HepG2 (cell line): ENCODE results near the gene CTSZ. TPM values are rescaled to one million over a fixed set of nuclear protein-coding genes. Genes with fewer than 3 reads are reported as not detected.
A peak's percentile ranks its signal among the peaks of the same experiment; 100 is the strongest.

Experiments
- BORCS8-MEF2B ChIP-seq: sonication (generic); formaldehyde crosslinking; IDR thresholded peaks from 2 replicates; pipeline ENCODE4 v1.8.0; 2022; ENCODE audit warnings: mild to moderate bottlenecking, missing genetic modification reagents
- CEBPB ChIP-seq: IDR thresholded peaks from 2 replicates; pipeline ENCODE4 v1.6.1; 2011; ENCODE audit warnings: low read depth, low read length, improper control_type of control experiment, borderline replicate concordance
- CREM ChIP-seq, 2 experiments: sonication (generic) in 1 of 2; formaldehyde crosslinking in 1 of 2; IDR thresholded peaks; 2 replicates each; pipeline versions ENCODE4 v1.4.0 to v1.6.1; 2016 to 2020; ENCODE audit warnings: antibody characterized with exemption in 1 of 2, mild to moderate bottlenecking in 1 of 2, missing genetic modification reagents in 1 of 2
- FIP1L1 ChIP-seq: fragments of 200-400 bp; formaldehyde crosslinking; IDR thresholded peaks from 2 replicates; pipeline ENCODE4 v1.6.1; 2018; ENCODE audit warnings: low read depth, mild to moderate bottlenecking, low read length, moderate library complexity, borderline replicate concordance; ENCODE audit not compliant: insufficient read depth
- FOXA1 ChIP-seq, 2 experiments: fragments of 450-650 bp in 1 of 2; sonication (generic) in 1 of 2; formaldehyde crosslinking in 1 of 2; IDR thresholded peaks; 2 replicates each; pipeline versions ENCODE4 v1.4.0 to v1.6.1; 2016 to 2020; ENCODE audit warnings: missing genetic modification reagents in 1 of 2
- GATA4 ChIP-seq: sonication (generic); IDR thresholded peaks from 2 replicates; pipeline ENCODE4 v1.6.1; 2016; ENCODE audit warnings: antibody characterized with exemption, low read depth, borderline replicate concordance
- GATAD1 ChIP-seq: IDR thresholded peaks from 2 replicates; pipeline ENCODE4 v1.6.1; 2016; ENCODE audit warnings: missing genetic modification reagents, missing compliant biosample characterization
- HOXA3 ChIP-seq: sonication (generic); formaldehyde crosslinking; IDR thresholded peaks from 2 replicates; pipeline ENCODE4 v1.5.0; 2020; ENCODE audit warnings: missing genetic modification reagents
- LCORL ChIP-seq, 2 experiments: fragments of 450-650 bp in 1 of 2; sonication (generic) in 1 of 2; formaldehyde crosslinking in 1 of 2; IDR thresholded peaks; 2 replicates each; pipeline versions ENCODE4 v1.5.0 to v1.6.1; 2017 to 2020; ENCODE audit warnings: antibody characterized with exemption in 1 of 2, missing genetic modification reagents in 1 of 2
- MXD1 ChIP-seq: sonication (generic); formaldehyde crosslinking; IDR thresholded peaks from 2 replicates; pipeline ENCODE4 v1.4.0; 2020; ENCODE audit warnings: mild to moderate bottlenecking, missing genetic modification reagents
- MXD3 ChIP-seq: IDR thresholded peaks from 2 replicates; pipeline ENCODE4 v1.6.1; 2016; ENCODE audit warnings: mild to moderate bottlenecking, missing biosample characterization, missing genetic modification reagents
- MXI1 ChIP-seq: IDR thresholded peaks from 3 replicates; pipeline ENCODE4 v1.6.1; 2012; ENCODE audit warnings: low read depth, low read length, inconsistent platforms, borderline replicate concordance
- NR2F2 ChIP-seq: IDR thresholded peaks from 2 replicates; pipeline ENCODE4 v1.6.1; 2012; ENCODE audit warnings: low read depth, inconsistent platforms, borderline replicate concordance
- POLR2A ChIP-seq, 2 experiments: IDR thresholded peaks; 2 replicates each; pipeline ENCODE4 v1.6.1; 2011; ENCODE audit warnings: low read depth in 2 of 2, low read length in 2 of 2, mild to moderate bottlenecking in 1 of 2, moderate library complexity in 1 of 2; ENCODE audit not compliant: insufficient read depth in 1 of 2
- RFX1 ChIP-seq: fragments of 450-650 bp; IDR thresholded peaks from 2 replicates; pipeline ENCODE4 v1.6.1; 2017
- SRSF4 ChIP-seq: fragments of 200-400 bp; formaldehyde crosslinking; IDR thresholded peaks from one replicate; pipeline ENCODE4 v1.6.1; 2018; ENCODE audit warnings: mild to moderate bottlenecking, low read depth, low read length, moderate library complexity; ENCODE audit not compliant: poor library complexity, severe bottlenecking
- ZNF225 ChIP-seq: sonication (generic); formaldehyde crosslinking; IDR thresholded peaks from 2 replicates; pipeline ENCODE4 v1.4.0; 2020; ENCODE audit warnings: mild to moderate bottlenecking, missing genetic modification reagents
- ZNF263 ChIP-seq: sonication (generic); formaldehyde crosslinking; IDR thresholded peaks from 2 replicates; pipeline ENCODE4 v1.4.0; 2020; ENCODE audit warnings: missing genetic modification reagents
- ZNF30 ChIP-seq: sonication (generic); formaldehyde crosslinking; IDR thresholded peaks from 2 replicates; pipeline ENCODE4 v1.5.0; 2020; ENCODE audit warnings: mild to moderate bottlenecking, missing genetic modification reagents
- polyA plus RNA-seq, 8 experiments: library from polyadenylated mRNA; depleted of rRNA in 3 of 8; stranded (reverse) in 7 of 8; unstranded in 1 of 8; fragments of >200 nt; fragmentation: Illumina TruSeq in 4 of 8; extraction: Trizol in 4 of 8; gene quantifications; 2 replicates each; pipeline versions ENCODE4 v1.2.1 to v1.2.3, GENCODE V29; 2011 to 2016; ENCODE audit warnings: low read depth in 4 of 8, missing spikeins in 1 of 8, mixed read lengths in 1 of 8; ENCODE audit not compliant: insufficient read depth in 1 of 8
- total RNA-seq, 5 experiments: library from RNA; depleted of rRNA; stranded (reverse); fragments of >200 nt; fragmentation: Illumina TruSeq; extraction: Trizol; gene quantifications; 2 replicates each; pipeline ENCODE4 v1.2.3, GENCODE V29; 2016; ENCODE audit warnings: low read depth in 1 of 5
- TF ChIP-seq, protein P1 (sequence below): IDR thresholded peaks from 2 replicates; pipeline ENCODE4 v1.6.1; 2016; ENCODE audit warnings: missing biosample characterization, missing genetic modification reagents, low read depth
- TF ChIP-seq, protein P2 (sequence below): IDR thresholded peaks from 2 replicates; pipeline ENCODE4 v1.4.0; 2020; ENCODE audit warnings: mild to moderate bottlenecking, missing genetic modification reagents
- TF ChIP-seq, protein P3 (sequence below): sonication (generic); formaldehyde crosslinking; IDR thresholded peaks from 2 replicates; pipeline ENCODE4 v1.4.0; 2020; ENCODE audit warnings: missing genetic modification reagents, borderline replicate concordance

CTSZ gene
- total and polyA plus RNA-seq, 2 of the 13 experiments (the other 11 are each of a cell fraction or from before 2014, with no cell fraction given): 0.33 TPM; not detected in 1

DNA sequence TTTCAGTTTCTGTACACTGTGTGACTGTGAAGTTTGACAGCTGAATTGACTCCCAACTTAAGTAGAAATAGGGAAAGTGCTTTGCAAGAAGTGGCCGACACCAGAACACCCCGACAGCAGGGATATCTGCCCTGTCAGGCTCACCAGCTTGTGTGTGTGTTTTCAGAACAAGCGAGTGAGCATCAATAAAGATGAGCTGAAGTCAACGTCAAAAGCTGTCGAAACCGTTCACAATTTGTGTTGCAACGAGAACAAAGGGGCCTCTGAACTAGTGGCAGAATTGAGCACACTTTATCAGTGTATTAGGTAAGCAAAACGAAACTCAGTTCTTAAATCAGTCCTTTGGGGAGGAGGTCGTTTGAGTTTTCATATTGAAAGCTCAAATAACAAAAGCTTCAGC is 15.3 kb downstream of the CTSZ start (continued):
- TF ChIP-seq FIP1L1: no peak
- TF ChIP-seq, protein P1, sequence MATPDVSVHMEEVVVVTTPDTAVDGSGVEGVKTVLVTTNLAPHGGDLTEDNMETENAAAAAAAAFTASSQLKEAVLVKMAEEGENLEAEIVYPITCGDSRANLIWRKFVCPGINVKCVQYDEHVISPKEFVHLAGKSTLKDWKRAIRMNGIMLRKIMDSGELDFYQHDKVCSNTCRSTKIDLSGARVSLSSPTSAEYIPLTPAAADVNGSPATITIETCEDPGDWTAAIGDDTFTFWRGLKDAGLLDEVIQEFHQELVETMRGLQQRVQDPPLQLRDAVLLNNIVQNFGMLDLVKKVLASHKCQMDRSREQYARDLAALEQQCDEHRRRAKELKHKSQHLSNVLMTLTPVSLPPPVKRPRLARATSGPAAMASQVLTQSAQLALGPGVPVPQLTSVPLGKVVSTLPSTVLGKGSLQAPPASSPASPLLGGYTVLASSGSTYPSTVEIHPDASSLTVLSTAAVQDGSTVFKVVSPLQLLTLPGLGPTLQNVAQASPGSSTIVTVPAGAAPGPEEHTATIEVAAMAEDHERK (CRISPR knock-in tag): no peak
- TF ChIP-seq CEBPB: peak; percentile 92
- TF ChIP-seq RFX1: no peak
- no peak for TF ChIP-seq FOXA1 (IDR thresholded peaks at IDR 0.05)
- TF ChIP-seq FOXA1 (CRISPR knock-in tag; IDR thresholded peaks at IDR 0.05): 0 out of 2 replicates have a peak, but pooled peaks have one; percentile 29
- peak; percentile 40; the same call in 2 of the 3 replicates for TF ChIP-seq MXI1
- no peak for TF ChIP-seq MXD3 (CRISPR knock-in tag)
- TF ChIP-seq SRSF4: no peak
- no peak for TF ChIP-seq BORCS8-MEF2B
- TF ChIP-seq ZNF263 (CRISPR knock-in tag): no peak
- TF ChIP-seq CREM (IDR thresholded peaks at IDR 0.05): peak; percentile 48; the same call in 1 of the 2 replicates
- no peak for TF ChIP-seq CREM (CRISPR knock-in tag; IDR thresholded peaks at IDR 0.05)
- no peak for TF ChIP-seq GATA4
- TF ChIP-seq ZNF225 (CRISPR knock-in tag): no peak
- TF ChIP-seq HOXA3: peak; percentile 74
- 0 out of 4 replicates have a peak, but pooled peaks of 1 of the 2 experiments have one; percentile 37 for TF ChIP-seq POLR2A (IDR thresholded peaks at IDR 0.05; ENCODE audit: insufficient read depth in 1 of 2, low read depth in 2 of 2, low read length in 2 of 2)
- TF ChIP-seq, protein P2, sequence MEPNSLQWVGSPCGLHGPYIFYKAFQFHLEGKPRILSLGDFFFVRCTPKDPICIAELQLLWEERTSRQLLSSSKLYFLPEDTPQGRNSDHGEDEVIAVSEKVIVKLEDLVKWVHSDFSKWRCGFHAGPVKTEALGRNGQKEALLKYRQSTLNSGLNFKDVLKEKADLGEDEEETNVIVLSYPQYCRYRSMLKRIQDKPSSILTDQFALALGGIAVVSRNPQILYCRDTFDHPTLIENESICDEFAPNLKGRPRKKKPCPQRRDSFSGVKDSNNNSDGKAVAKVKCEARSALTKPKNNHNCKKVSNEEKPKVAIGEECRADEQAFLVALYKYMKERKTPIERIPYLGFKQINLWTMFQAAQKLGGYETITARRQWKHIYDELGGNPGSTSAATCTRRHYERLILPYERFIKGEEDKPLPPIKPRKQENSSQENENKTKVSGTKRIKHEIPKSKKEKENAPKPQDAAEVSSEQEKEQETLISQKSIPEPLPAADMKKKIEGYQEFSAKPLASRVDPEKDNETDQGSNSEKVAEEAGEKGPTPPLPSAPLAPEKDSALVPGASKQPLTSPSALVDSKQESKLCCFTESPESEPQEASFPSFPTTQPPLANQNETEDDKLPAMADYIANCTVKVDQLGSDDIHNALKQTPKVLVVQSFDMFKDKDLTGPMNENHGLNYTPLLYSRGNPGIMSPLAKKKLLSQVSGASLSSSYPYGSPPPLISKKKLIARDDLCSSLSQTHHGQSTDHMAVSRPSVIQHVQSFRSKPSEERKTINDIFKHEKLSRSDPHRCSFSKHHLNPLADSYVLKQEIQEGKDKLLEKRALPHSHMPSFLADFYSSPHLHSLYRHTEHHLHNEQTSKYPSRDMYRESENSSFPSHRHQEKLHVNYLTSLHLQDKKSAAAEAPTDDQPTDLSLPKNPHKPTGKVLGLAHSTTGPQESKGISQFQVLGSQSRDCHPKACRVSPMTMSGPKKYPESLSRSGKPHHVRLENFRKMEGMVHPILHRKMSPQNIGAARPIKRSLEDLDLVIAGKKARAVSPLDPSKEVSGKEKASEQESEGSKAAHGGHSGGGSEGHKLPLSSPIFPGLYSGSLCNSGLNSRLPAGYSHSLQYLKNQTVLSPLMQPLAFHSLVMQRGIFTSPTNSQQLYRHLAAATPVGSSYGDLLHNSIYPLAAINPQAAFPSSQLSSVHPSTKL (CRISPR knock-in tag): peak; percentile 41; the same call in 1 of the 2 replicates
- peak; percentile 32; the same call in 1 of the 2 replicates for TF ChIP-seq NR2F2
- TF ChIP-seq GATAD1 (CRISPR knock-in tag): no peak
- no peak for TF ChIP-seq MXD1 (CRISPR knock-in tag)
- TF ChIP-seq LCORL (IDR thresholded peaks at IDR 0.05): no peak
- TF ChIP-seq LCORL (CRISPR knock-in tag; IDR thresholded peaks at IDR 0.05): 0 out of 2 replicates have a peak, but pooled peaks have one; percentile 26
- TF ChIP-seq, protein P3, sequence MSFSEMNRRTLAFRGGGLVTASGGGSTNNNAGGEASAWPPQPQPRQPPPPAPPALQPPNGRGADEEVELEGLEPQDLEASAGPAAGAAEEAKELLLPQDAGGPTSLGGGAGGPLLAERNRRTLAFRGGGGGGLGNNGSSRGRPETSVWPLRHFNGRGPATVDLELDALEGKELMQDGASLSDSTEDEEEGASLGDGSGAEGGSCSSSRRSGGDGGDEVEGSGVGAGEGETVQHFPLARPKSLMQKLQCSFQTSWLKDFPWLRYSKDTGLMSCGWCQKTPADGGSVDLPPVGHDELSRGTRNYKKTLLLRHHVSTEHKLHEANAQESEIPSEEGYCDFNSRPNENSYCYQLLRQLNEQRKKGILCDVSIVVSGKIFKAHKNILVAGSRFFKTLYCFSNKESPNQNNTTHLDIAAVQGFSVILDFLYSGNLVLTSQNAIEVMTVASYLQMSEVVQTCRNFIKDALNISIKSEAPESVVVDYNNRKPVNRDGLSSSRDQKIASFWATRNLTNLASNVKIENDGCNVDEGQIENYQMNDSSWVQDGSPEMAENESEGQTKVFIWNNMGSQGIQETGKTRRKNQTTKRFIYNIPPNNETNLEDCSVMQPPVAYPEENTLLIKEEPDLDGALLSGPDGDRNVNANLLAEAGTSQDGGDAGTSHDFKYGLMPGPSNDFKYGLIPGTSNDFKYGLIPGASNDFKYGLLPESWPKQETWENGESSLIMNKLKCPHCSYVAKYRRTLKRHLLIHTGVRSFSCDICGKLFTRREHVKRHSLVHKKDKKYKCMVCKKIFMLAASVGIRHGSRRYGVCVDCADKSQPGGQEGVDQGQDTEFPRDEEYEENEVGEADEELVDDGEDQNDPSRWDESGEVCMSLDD: no peak
- TF ChIP-seq ZNF30 (CRISPR knock-in tag): no peak
